Measurements from ENCODE around the gene ARHGAP22.

ARHGAP22 gene

DNA sequence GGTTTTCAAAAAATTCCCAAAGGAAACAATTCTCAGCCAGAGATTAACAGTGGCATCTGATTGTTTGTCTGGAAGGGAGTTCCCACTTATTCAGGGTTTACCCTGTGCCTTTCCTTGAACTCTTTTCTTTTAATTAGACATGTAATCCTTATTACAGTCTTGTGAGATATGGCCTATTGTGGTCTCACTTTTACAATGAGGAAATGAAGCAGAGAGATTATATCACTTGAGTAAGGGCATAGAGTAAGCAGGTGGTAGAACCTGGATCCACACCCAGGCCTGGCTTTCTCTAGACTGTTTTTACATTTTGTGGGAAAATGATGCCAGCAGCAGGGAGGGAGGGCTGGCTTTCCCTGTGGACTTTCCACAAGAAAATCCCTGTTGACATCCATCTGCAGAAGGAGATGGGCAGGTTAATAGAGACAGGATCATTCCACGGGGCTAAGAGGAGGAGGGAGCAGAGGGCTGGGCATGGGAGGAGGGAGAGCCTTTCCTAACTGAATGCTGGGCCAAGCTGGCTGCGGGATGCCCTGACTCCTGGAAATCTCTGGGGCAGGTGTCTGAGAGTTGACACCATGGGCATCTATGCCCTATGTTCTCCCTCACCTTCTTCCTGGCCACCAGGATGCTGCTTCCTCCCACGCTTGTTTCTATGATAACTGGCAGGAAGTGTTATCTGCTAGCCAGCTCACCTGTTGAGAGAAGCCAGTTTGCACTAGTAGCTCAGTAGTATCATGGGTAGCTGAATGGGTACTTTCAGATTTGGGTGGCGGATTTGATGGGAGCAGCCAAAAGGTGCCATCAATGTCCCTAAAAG lies 28.7 kb upstream of the ARHGAP22 start:
- no peak for DNase-seq (ENCODE audit: low spot score)

DNA sequence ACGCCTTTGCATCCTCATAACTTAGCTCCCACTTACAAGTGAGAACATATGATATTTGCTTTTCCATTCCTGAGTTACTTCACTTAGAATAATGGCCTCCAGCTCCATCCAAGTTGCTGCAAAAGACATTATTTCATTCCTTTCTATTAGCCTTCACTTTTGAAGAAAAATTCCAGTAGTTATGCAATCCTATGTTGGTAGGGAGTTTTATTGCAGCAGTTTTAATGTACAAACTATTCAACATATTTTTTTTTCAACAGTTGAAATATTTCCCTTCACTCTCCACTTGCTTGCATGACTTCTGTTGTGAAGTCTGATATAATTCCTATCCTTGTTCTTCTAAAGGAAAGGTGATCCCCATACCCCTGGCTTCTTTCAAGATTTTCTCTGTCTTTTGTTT lies 27.3 kb upstream of the ARHGAP22 start:
- no peak for DNase-seq (ENCODE audit: low spot score)

DNA sequence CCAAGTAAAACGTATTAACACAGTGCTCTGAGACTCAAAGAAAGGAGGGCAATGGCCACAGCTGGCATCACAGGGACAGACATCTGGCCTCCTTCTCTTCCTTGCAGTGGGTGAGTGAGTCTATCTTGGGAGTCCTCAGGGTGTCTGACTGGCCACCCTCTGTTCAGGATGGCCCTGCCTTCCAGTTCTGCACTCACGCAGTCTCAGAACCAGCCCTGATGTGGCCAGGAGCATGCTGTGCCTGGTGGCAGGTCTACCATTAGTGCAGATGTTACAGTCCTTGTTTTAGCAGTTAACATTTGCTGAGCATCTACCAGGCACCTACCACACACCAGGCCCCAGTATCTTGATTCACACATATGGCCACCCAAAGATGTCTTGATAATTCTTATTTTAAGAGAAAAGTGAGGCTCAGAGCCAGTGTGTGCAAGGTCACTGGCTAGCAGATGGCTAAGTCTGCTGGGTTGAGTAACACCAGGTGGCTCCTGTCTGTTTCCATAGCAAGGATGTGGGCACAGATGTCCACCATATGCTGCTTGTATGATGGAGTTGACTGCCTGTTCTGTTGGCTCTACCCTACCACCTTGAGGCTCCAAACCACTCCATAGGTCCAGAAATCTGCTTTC lies 23.2 kb upstream of the ARHGAP22 start:
- DNase-seq (ENCODE audit: low spot score), result peak; percentile 36

DNA sequence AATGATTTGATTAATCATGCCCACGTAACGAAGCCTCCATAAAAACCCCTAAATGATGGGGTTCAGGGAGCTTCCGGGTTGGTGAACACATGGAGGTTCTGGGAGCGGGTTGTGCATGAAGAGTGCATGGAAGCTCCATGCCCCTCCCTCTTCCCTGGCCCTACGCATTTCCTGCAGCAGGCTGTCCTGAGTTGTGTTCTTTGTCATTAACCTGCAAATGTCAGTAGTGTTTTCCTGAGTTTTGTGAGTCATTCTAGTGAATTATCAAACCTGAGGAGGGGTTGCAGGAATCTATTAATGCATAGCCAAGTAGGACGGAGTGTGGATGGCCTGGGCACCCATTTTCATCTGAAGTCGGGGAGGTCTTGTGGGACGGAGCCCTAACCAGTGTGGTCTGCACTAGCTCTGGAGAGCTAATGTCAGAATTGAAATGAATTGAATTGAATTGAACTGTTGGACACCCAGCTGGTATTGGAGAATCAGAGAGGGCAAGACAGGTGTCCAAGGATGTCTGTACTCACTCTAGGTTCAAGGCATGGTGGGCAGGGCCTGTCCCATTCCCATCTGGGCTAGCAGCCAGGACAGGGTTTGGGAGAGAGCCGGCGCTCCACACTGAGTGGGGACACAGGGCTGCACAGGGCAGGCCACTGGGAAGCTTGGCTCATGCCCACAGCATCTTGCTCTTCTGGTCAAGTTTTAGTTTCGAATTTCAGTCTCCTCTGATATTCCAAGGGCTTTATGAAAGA lies 22.3 kb upstream of the ARHGAP22 start:
- DNase-seq (ENCODE audit: low spot score), result no peak

DNA sequence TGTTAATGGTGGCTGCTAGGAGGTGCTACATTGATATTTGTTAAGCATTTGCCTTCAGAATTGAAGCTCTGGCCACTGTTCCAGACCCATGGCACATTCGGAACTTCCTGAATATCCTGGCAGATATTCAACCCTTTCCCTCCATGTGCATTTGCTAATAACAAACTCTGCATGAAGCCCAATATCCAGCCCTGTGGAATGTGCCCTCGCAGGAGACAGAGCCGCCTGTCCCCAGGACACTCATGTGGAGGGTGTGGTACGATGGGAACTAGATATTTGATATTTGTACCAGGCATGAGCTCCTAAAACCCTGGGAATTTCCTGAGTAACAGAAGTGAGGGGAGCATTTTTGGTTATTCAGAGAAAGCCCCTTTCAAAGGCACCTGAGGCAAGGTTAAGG lies 21.6 kb upstream of the ARHGAP22 start:
- DNase-seq (ENCODE audit: low spot score), result no peak

DNA sequence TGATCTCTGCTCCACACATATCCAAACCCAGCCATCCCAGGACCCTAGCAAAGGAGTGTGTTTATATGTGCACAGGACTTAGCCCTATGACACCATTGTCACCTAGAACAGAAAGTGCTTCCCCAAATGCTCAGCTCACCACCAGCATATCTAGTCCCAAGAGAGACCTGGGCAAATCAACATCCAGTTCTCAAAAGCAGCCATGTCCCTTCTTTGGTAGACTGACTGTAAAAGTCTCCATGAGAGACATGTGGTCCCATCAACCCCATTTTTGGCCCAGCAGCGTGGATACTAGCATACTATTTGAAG lies 20.9 kb upstream of the ARHGAP22 start:
- DNase-seq (ENCODE audit: low spot score), result no peak

DNA sequence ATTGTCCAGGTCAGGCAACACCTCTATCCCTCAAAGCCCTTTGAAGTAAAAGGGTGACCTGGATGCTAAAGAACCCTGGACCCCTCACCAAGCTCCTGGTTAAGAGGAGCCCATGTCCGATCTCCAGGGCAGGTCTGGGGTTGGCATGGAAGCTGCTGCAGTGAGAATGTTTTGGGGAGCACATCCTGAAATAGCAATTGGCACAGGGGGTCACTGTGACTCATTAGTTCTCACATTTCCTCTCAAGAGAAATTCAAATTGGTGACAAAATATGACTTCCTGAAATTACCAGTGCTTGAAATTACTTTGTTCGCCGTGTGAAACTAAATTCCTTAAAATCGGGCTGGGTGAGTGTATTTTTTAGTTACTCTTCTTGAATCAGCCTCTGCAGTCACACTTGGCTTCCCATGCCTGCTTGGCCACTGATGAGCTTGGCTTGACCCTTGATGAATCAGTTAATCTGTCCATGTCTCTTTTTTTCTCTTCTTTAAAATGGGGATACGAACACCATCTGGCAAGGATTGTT lies 18.8 kb upstream of the ARHGAP22 start:
- DNase-seq (ENCODE audit: low spot score), result no peak

DNA sequence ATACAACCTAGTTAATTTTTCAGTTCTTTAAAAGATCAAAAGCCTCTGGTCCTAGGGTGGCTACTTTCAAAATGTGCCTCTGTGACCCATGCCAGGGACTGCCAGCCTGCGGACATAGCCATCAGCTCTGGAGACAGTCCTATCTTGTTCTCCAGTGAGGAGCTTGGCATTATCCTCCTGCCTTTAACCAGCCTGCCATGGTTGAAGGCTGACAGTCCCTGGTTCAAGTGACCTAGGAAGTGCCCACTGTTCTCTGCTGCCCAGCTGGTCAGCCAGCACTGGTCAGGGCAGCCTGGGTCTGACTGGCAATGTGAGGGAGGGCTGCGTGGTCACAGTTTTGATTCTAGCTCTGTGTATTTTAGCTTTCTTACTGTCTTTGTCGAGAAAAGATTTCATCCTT lies 18.1 kb upstream of the ARHGAP22 start:
- DNase-seq (ENCODE audit: low spot score), result no peak

DNA sequence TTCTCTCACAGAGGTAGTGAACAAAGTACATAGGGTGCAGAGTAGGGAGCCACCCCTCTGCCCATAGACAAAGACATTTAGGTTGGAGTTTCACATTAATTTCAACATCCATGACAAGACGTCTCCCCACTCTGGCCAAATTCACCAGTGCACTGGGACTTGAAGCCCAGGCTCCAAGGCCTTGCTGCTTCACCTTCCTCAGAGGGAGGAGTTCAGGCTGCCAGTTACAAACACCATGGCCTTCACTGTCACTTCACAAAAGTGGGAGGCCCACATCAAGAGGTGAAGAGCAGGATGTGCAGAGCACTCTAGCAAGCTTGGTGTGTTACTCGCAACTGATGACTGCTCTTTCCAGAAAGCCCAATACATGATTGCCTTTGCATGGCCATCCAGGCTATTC lies 15.8 kb upstream of the ARHGAP22 start:
- DNase-seq (ENCODE audit: low spot score), result no peak

DNA sequence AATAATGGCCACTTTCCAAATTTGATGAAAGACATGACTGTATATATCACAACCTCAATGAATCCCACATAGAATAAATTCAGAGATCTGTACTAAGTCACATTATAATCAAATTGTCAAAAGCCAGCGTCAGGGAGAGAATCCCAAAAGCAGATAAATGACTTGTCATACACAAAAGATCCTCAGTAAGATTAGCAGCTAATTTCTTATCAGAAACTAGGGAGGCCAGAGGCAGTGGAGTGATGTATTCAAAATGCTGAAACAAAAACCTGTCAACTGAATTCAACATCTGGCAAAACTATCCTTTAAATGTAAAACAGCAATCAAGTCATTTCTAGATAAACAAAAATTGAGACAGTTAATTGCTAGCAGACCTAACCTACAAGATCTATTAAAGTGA lies 11.6 kb upstream of the ARHGAP22 start:
- no peak for DNase-seq (ENCODE audit: low spot score)

DNA sequence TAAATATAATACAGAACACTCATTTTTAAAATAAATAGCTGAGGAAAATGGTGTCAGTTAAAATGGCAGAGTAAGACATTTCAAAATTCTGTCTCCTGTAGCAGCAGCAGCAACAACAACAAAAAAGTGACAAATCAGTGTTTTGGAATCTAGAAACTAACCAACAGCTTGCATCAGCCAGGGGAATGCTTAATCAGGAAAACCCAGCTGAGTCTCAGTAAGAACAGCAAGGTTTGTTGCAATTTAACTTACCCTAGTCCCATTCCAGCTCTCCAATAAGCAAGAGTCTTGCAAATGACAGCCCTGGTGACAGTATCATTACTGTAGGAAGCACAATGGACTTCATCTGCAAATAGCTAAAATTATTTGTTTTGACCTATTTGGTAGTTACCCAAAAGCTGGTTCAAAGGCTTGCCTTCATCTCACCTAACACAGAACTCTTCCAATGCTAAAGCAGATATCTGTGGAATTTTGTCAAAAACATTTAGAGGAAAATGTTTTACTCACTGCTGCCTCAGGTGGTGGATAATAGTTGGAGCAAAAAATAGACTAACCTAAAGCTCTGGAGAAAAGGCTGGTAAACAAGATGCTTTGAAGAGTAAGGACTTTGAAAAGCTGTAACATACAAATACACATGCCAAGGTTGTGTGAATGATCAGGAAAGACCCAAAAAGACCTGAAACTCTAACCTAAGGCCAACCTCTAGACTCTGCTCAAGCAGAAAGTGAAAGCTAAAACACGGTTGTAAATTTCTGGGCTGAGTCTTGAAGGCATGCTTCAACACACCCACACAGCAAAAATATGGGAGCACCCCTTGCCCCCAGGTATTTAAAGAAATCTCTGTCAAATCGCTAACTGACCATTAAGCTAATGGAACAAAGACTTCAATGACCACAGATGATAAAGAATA lies 9.9 kb upstream of the ARHGAP22 start:
- no peak for DNase-seq (ENCODE audit: low spot score)

DNA sequence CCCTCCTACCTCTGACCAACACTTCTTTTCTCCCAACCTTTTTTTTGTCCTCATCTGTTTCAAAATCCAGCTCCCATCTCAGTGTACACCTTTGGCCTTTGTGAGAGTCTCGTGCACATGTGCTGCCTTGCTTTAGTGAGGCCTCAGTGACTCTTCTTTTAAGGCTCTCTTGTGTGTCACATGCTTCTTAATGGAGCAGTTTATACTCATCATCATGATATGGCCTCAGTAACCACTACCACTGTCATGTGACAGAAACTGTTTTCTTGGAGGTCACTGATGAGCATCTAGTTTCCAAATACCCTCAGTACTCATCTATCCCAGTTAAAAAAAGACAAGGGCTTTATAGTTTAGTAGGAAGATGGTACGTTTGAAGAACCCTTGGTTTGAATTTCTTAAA lies 8.1 kb upstream of the ARHGAP22 start:
- no peak for DNase-seq (ENCODE audit: low spot score)

DNA sequence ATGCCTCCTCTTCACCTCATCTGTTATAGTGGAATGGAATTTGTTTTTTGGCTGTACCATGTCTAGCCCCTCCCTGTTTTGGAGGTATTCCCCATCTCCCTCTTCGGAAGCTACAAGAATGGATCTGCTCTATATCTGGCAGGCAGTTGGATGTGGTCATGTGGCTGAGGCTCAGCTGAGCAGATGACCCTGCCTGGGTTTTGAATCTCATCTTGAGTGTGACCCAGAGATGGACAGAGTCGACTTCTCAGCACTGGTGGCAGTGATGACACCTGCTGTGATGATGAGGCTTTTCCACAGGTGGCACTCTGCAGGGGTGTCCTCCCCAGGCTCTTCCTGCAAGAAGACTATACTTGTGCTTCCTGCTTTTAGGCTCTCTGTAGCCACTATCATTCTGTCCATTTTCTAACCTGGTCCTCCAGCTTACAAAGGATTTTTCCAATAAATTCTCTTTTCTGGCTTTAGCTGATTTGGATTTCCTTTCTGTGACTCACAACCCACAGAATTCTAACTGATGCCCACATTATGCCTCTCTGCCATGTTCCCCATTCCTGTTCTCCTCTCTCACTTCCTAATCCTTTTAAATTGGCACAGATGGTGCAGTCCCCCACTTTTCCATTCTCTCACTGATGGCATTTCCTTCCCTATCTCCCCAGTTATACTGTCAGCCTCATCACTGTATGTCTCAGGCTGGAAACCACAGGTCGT lies 7.5 kb upstream of the ARHGAP22 start:
- DNase-seq (ENCODE audit: low spot score), result no peak

DNA sequence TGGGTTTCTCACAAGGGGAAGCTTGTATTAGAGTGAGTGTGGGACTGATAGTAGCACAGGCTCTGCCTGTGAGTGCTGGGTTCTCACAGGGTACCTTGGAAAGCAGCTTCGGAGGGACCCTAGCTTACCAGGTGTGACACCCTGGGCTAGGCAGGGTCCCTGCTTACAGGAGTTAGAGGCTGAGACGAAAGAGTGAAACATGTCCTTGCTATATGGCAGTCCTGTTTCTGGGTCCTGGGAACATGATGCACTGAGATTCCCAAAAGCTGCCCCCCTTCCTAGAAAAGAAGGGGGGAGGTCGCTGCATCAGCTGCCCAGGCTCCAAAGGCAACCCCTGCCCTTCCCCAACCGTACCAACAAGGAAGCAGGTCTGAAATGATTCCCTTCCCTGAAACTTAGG lies 6.3 kb upstream of the ARHGAP22 start:
- DNase-seq (ENCODE audit: low spot score), result no peak

DNA sequence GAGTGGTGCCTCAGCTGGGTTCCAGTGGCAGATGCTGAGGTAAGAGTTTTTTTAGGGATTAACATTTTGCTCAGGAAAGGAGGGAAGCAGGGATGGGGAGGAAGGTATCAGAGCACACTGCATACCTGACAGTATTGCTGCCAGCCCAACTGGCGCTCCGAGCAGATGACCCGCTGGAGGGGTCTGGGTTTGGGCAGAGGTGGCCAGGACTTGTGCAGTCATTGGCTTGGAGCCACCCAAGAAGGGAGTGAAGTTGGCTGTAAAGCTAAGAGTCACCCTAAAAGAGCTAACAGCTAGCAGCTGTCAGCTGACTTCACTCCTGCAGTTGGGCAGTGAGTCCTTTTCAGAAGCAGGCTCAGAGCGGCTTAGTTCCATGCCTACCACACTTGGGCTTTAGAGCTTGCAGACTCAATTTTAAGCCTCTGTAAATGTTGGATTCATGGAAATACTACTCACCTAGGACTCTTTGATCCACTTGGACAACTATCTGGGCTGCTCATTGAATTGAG lies 5.8 kb upstream of the ARHGAP22 start:
- no peak for DNase-seq (ENCODE audit: low spot score)

DNA sequence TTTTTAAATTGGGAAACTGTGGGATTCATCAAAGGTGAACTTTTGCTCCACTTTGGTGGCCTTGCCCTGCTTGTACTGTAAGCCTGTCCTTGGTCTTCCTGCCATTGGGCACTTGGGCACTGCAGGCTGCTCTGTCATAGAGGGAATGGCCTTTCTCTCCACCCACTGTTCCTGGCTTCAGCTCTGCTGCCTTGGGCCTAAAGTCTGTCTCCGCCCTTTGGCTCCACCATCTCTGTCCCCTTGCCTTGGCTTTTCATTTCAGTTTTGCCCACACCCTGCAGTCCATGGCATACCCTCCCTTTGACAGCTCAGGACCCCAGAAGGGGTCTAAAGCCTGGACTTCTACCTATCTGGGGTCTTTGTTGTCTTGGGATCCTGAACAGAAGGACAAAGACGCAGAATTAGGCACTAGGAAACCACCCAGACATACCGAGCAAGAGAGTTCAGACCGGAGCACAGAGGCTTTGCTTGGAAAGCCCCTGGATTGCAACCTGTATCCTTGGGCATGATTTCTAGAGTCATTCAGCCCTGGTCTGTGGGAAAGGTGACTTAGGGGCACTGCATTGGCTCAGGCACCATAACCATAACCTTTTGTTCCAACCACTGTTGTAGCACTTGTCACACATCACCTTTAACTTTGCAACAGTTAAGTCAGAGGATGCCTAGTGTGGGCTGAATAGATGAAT lies 5.2 kb upstream of the ARHGAP22 start:
- DNase-seq (ENCODE audit: low spot score), result no peak

DNA sequence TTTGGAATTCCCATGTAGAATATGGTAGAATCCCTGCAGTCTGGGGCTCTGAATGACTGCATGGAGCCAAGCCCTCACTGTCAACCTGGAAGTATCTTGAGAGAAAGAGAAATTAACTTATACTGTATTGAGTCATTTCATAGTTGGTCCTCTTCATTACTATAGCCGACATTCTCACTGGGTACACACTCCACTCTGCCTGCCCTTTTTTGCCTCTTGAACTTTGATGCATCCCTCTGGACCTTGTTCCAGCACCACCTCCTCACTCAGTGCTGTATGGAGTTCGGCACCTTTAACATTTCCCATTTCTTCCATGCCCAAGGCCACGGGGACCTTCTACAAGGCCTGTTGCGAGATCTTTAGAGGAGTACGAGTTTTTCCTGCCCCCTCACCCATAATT lies 4.6 kb upstream of the ARHGAP22 start:
- no peak for DNase-seq (ENCODE audit: low spot score)

DNA sequence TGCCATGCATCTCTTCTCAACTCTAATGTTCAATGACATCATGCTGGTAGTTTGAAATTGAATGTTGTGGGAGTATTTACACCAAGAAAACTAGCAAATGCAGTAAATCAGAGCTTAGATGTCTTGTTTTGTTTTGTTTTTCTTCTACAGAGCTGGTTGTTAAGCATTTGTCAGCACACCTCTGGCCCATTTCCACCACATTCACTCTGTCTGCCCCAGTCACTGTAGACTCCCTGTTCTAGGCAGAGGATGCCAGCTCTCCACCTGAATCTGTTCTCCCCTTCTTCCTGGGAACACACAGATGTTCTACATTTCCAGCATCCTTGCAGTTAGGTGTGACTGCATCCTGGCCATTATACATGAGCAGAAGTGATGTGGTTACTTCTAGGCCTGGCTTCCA lies 4.1 kb upstream of the ARHGAP22 start:
- DNase-seq (ENCODE audit: low spot score), result no peak

DNA sequence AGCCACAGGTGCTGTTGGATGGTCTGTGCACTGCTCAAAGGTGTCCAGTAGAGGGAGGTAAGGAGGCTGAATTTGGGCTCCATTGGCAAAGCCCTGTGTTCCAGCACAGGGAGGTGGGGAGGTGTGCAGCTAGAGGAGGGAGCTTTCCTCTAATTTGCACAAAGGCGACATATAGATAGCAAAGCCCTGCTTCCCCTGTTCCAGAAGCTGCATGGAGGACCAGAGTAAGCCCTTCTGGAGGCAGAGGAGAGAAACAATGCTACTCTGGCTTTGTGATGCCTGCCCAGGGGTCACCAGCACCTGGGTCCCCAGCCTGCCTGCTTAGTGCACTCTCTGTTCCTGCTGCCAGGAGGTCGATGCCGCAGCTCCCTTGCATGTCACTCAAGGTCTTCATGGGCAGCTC lies 3.4 kb upstream of the ARHGAP22 start:
- DNase-seq (ENCODE audit: low spot score), result peak; percentile 61

All from cerebellar cortex (tissue), 1 donor.